Measurements from ENCODE around the gene ZXDC. TPM values are rescaled to one million over a fixed set of nuclear protein-coding genes. Genes with fewer than 3 reads are reported as not detected.
A peak's percentile ranks its signal among the peaks of the same experiment; 100 is the strongest.

The ZXDC gene
- total RNA-seq, 1 donor from 2014 or later: 39.7 TPM

DNA sequence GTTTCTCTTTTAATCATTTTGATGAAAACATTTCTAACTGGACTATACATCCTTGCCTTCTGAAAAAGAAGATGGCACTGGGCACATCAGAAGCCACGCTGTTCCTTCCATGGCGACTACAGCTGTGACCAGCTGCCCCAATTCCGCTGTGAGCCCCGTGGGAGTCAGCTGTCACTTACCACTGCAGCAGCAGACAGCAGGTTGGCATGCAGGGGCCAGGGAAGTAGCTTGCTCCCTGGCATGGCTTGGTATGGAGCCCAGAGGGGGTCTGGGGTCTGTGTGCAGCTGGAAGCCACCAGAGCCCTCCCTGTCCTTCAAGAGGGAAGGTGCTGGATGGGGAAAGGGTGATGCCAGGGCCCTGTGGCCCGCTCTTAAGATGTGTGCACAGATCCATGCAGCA, 4.5 kb upstream of the ZXDC start:
- DNase-seq (ENCODE audit: low spot score) (no peak), ATAC-seq (no peak)
- intact Hi-C loops (cut with DNase I): no loop called here

DNA sequence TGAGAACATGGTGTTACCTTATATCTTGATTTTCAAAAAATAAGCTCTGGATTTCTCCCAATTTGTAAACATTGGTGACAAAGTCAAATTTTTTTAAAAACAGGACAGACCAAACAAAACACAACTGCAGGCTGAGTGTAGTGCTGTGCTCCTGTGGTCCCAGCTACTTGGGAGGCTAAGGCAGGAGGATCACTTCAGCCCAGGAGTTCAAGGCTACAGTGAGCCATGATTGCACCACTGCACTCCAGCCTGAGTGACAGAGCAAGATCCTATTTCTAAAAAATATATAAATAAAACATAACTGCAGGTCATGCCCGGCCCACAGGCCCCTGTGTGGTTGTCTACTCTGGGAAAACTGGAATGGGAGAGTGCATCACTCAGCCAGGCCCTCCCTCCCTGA, 4.0 kb upstream of the ZXDC start:
- intact Hi-C loops (cut with DNase I): no loop called here
- ATAC-seq: no peak
- DNase-seq (ENCODE audit: low spot score): no peak

DNA sequence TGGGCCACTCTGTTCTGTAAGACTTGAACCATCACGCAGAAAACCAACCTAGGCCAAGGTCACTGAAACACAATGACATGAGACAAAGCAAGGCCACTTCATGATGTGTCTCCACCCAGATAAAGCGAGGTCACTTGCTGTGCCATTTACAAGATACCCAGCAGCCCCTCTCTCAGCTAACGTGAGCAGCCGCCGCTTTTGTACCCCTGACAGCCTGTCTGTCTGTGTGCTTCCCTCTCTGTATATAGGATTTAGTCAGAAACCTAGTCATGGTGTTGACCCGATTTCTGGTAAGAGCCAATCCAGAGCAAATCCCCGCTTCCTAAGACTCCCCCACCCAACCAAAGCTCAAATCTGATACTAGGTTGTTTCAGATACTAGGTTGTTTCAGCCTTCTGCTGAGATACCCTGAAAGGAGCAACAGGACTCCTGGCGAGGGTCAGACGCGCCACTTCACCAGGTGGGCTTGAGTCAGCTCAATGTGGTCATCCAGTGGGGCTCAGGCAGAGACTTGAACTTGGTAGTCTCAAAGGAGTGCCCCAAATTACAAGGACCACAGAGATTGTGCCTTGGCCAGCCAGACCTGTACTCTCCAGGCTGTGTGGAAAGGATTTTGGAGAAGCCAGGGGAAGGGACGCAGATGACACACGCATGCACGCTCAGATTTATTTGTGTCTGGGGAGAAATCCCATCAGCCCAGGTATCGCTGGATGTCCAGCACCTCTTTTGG, 3.1 kb upstream of the ZXDC start:
- ATAC-seq (no peak), DNase-seq (ENCODE audit: low spot score) (no peak)
- intact Hi-C loops (cut with DNase I): no loop called here

GRCh38 chr3:126477061-126477380, 1.3 kb upstream of the ZXDC start:
- DNase-seq (ENCODE audit: low spot score): peak; percentile 10
- intact Hi-C loops (cut with DNase I): no loop called here
- peak; percentile 1 for ATAC-seq

DNA sequence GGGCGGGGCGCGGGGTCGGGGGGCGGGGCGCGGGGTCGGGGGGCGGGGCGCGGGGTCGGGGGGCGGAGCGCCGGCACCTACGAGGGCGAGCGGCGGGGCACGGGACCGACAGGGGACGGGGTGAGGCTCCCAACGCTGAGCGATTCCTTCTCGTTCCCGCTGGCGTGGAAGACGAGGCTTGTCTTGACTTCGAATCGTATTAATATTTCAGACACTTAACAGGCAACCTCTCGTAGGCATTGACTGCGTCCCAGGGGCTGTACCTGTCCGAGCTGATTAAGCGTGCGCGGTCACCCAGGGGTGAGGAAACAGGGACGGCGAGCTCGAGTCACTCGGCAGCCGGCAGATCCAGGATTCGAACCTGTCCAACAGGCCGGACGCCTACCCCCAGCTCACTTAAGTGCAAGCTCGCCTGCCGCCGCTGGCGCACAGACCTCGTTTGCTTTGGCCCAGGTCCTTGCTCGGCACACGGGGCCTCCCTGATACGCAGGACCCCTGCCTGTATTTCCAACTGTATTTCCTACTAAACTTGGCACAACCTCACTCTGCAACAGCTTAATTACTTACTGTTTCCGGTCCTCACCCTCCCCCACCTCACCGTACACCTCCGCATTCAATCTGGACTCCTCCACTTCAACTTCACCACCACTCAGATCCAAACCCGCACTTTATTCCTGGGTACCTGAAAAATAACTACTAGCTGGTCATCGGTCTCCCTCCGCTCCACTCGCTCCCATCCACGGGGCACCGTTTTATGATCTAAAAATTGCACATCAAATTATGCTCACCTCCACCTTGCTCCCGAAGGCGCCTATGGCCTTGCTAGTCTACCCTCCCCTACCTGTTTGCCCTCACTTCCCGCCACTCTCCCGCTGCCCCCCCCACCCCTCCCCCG, 722 bp upstream of the ZXDC start:
- DNase-seq (ENCODE audit: low spot score) (peak; percentile 82), ATAC-seq (peak; percentile 79)
- intact Hi-C loops (cut with DNase I): no loop called here

GRCh38 chr3:126474498-126475412, 936 bp downstream of the ZXDC start:
- intact Hi-C loops (cut with DNase I): loop anchor here (1.0 kb wide), 1 partner anchor 41 kb away; no protein-coding TSS in a partner anchor
- DNase-seq (ENCODE audit: low spot score): peak; percentile 67
- ATAC-seq: no peak

- ATAC-seq (no peak), DNase-seq (ENCODE audit: low spot score) (no peak)
- intact Hi-C loops (cut with DNase I): loop anchor here (1.0 kb wide), 1 partner anchor 40 kb away; no protein-coding TSS in a partner anchor
These were observed 2.2 kb downstream of the ZXDC start for GRCh38 chr3:126473292-126474168.

DNA sequence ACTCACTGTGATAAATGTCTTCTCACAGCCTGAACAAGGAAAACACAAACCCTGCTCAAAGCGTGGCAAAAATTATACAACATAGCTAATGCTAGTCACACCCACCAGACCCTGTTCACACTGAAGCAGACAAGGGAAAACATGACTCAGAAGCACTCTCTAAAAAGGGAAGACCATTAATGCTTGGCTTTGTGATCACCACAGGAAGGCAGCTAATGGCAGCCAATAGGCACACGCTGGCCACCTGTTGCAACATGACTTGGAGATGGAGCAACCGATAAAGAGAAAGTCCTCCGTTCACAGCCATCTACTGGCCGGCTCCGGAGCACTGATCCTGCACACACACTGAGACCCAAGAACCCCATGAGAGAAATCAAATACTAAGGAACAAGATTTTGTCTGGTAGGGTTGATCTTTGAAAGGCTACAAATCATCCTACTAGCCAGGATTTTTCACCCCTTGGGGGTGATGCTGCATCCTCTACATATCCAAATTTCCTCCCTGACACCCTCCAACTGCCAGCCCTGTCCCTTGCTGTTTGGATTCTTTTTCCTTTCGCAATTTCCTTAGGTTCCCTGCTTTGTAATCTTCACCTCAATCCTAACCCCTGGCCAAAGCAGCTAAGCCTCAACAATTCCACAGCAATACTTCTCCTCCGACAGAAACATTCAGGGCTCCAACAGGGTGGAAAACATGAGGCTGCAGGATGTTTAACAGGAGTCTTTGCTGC, 3.2 kb downstream of the ZXDC start:
- intact Hi-C loops (cut with DNase I): no loop called here
- DNase-seq (ENCODE audit: low spot score) (peak; percentile 76), ATAC-seq (peak; percentile 60)

DNA sequence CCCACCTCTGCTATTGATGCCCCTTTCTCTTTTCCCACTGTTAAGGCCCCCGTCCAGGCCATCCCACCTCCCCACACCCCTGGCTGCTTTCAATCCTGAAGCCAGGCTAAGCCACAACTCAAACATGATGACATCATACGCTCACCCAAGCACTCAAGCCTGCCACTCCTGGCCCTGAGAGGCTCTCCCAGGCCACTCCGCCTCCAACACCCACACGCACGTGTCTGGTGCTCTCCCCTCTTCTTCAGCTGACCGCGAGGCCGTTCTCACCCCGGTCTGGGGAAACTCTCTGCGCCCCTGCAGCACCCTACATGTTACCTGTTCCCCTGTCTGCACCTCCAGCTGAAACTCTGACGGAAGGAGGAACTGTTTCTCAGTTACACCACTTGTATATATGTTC, 6.2 kb downstream of the ZXDC start:
- ATAC-seq (no peak), DNase-seq (ENCODE audit: low spot score) (peak; percentile 50)
- intact Hi-C loops (cut with DNase I): no loop called here

GRCh38 chr3:126468028-126468891, 7.4 kb downstream of the ZXDC start:
- intact Hi-C loops (cut with DNase I): no loop called here
- ATAC-seq: no peak
- peak; percentile 49 for DNase-seq (ENCODE audit: low spot score)

- peak; percentile 42 for DNase-seq (ENCODE audit: low spot score)
- ATAC-seq: no peak
- intact Hi-C loops (cut with DNase I): no loop called here
These were observed 8.1 kb downstream of the ZXDC start for GRCh38 chr3:126467611-126467955.

GRCh38 chr3:126466886-126467610, 8.6 kb downstream of the ZXDC start:
- intact Hi-C loops (cut with DNase I): no loop called here
- no peak for ATAC-seq
- peak; percentile 48 for DNase-seq (ENCODE audit: low spot score)

GRCh38 chr3:126465928-126466544, 9.7 kb downstream of the ZXDC start:
- no peak for ATAC-seq
- intact Hi-C loops (cut with DNase I): no loop called here
- DNase-seq (ENCODE audit: low spot score): peak; percentile 66

GRCh38 chr3:126464997-126465396, 10.7 kb downstream of the ZXDC start:
- DNase-seq (ENCODE audit: low spot score) (peak; percentile 34), ATAC-seq (no peak)
- intact Hi-C loops (cut with DNase I): no loop called here

- intact Hi-C loops (cut with DNase I): no loop called here
- peak; percentile 26 for DNase-seq (ENCODE audit: low spot score)
- ATAC-seq: peak; percentile 37
These were observed 11.2 kb downstream of the ZXDC start for GRCh38 chr3:126464494-126464893.

GRCh38 chr3:126464093-126464492, 11.6 kb downstream of the ZXDC start:
- ATAC-seq (no peak), DNase-seq (ENCODE audit: low spot score) (peak; percentile 27)
- intact Hi-C loops (cut with DNase I): no loop called here

Data from sciatic nerve (tissue), 2 donors.